Ishikawa (cell line): ENCODE measurements around the gene SLC24A4.

Experiments used
- CEBPB ChIP-seq: IDR thresholded peaks from 2 replicates; pipeline ENCODE4 v1.6.1; 2012
- CREB1 ChIP-seq: IDR thresholded peaks from 2 replicates; pipeline ENCODE4 v1.6.1; 2012; ENCODE audit warnings: low read depth
- EGR1 ChIP-seq: IDR thresholded peaks from 2 replicates; pipeline ENCODE4 v1.6.1; 2012
- EP300 ChIP-seq: IDR thresholded peaks from 2 replicates; pipeline ENCODE4 v1.6.1; 2012; ENCODE audit warnings: borderline replicate concordance
- FOXM1 ChIP-seq: IDR thresholded peaks from 2 replicates; pipeline ENCODE4 v1.6.1; 2012; ENCODE audit warnings: low read depth, borderline replicate concordance
- MAX ChIP-seq: IDR thresholded peaks from 2 replicates; pipeline ENCODE4 v1.6.1; 2012
- NFIC ChIP-seq: IDR thresholded peaks from 2 replicates; pipeline ENCODE4 v1.6.1; 2012
- RAD21 ChIP-seq: IDR thresholded peaks from 2 replicates; pipeline ENCODE4 v1.6.1; 2012; ENCODE audit warnings: low read depth
- TAF1 ChIP-seq: IDR thresholded peaks from 2 replicates; pipeline ENCODE4 v1.6.1; 2012; ENCODE audit warnings: low read depth, mild to moderate bottlenecking
- TCF12 ChIP-seq: IDR thresholded peaks from 2 replicates; pipeline ENCODE4 v1.6.1; 2012; ENCODE audit warnings: low read depth
- TEAD4 ChIP-seq: IDR thresholded peaks from 2 replicates; pipeline ENCODE4 v1.6.1; 2012
- USF1 ChIP-seq: IDR thresholded peaks from 2 replicates; pipeline ENCODE4 v1.6.1; 2012
- YY1 ChIP-seq: IDR thresholded peaks from 2 replicates; pipeline ENCODE4 v1.6.1; 2012; ENCODE audit warnings: low read depth
- ZBTB7A ChIP-seq: IDR thresholded peaks from 2 replicates; pipeline ENCODE4 v1.6.1; 2012; ENCODE audit warnings: low read depth
- TF ChIP-seq, protein P1 (sequence below): IDR thresholded peaks from 2 replicates; pipeline ENCODE4 v1.6.1; 2012; ENCODE audit warnings: low read depth, mild to moderate bottlenecking

SLC24A4 gene

GRCh38 chr14:92460541-92460915 is 137.6 kb downstream of the SLC24A4 start:
- TF ChIP-seq EGR1 (no peak), MAX (no peak), RAD21 (no peak), NFIC (no peak), TEAD4 (no peak), FOXM1 (no peak), CEBPB (no peak), EP300 (no peak), USF1 (no peak), YY1 (no peak), TAF1 (no peak), CREB1 (no peak), TCF12 (no peak), ZBTB7A (no peak)
- TF ChIP-seq, protein P1, sequence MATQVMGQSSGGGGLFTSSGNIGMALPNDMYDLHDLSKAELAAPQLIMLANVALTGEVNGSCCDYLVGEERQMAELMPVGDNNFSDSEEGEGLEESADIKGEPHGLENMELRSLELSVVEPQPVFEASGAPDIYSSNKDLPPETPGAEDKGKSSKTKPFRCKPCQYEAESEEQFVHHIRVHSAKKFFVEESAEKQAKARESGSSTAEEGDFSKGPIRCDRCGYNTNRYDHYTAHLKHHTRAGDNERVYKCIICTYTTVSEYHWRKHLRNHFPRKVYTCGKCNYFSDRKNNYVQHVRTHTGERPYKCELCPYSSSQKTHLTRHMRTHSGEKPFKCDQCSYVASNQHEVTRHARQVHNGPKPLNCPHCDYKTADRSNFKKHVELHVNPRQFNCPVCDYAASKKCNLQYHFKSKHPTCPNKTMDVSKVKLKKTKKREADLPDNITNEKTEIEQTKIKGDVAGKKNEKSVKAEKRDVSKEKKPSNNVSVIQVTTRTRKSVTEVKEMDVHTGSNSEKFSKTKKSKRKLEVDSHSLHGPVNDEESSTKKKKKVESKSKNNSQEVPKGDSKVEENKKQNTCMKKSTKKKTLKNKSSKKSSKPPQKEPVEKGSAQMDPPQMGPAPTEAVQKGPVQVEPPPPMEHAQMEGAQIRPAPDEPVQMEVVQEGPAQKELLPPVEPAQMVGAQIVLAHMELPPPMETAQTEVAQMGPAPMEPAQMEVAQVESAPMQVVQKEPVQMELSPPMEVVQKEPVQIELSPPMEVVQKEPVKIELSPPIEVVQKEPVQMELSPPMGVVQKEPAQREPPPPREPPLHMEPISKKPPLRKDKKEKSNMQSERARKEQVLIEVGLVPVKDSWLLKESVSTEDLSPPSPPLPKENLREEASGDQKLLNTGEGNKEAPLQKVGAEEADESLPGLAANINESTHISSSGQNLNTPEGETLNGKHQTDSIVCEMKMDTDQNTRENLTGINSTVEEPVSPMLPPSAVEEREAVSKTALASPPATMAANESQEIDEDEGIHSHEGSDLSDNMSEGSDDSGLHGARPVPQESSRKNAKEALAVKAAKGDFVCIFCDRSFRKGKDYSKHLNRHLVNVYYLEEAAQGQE, result no peak

DNA sequence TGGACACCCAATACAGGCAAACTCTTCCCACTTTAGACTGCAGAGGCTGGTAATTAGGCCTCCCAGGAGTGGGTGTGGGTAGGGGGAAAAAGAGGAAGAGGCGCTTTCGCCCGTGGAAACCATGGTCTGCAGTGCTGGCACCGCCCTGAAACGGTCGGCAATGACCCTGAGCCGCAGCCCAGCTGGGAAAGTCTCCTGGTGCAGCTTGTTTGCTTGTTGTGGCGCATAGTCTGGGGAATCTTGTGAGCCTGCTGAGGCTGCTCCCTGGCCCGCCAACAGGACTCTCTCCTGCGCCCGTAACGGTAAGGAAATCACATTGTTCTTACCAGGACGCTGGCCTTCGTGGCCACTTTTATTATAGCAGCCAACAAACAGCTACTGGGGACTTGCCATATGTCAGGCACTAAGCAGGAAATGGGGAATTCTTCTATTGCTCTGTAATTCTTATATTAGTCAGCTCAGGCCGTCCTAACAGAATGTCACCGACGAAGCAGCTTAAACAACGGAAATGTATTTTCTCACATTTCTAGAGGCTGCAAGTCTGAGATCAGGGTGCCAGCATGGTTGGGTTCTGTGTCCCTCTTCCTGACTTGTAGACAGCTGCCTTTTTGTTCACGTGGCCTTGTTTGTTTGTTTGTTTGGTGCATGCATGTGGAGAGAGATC is 138.1 kb downstream of the SLC24A4 start:
- TF ChIP-seq EGR1, result no peak

DNA sequence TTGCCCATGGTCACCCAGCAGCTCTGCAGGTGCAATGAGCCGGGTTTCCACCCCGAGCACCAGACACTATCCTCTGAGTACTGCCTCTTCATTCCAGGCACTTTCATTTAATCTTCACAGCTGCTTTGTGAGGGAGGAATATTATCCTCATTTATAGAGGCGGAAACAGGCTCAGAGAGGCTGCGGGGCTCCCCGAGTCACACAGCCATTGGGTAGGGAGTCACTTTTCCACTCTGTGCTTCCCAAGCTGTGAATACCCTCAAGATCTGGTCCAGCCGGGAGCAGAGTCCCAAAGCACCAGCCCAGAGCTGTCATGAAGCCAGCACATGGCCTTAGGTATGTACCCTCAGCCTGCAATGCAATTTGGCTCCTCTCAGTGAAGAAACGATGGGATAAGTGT is 138.9 kb downstream of the SLC24A4 start:
- TF ChIP-seq MAX, result no peak
- no peak for TF ChIP-seq EGR1
- TF ChIP-seq ZBTB7A, result no peak

- TF ChIP-seq EP300 (no peak), FOXM1 (no peak), RAD21 (no peak), CREB1 (no peak), NFIC (no peak), TAF1 (no peak), MAX (no peak), YY1 (no peak), USF1 (no peak), EGR1 (no peak), TEAD4 (no peak), ZBTB7A (no peak), TCF12 (no peak)
- TF ChIP-seq, protein P1, result no peak
These were observed 139.6 kb downstream of the SLC24A4 start for GRCh38 chr14:92462568-92462967.

GRCh38 chr14:92463141-92463540 is 140.2 kb downstream of the SLC24A4 start:
- TF ChIP-seq, protein P1, result no peak
- TF ChIP-seq EGR1, result no peak
- no peak for TF ChIP-seq TAF1
- TF ChIP-seq NFIC, result no peak
- TF ChIP-seq CREB1, result no peak
- TF ChIP-seq RAD21, result no peak
- TF ChIP-seq USF1, result no peak
- TF ChIP-seq CEBPB, result no peak
- no peak for TF ChIP-seq MAX
- TF ChIP-seq TCF12, result no peak
- no peak for TF ChIP-seq YY1
- no peak for TF ChIP-seq ZBTB7A
- TF ChIP-seq FOXM1, result no peak
- no peak for TF ChIP-seq EP300
